CD14-positive monocyte (primary cell): ENCODE results near the gene ARSB. TPM values are rescaled to one million over a fixed set of nuclear protein-coding genes. Genes with fewer than 3 reads are reported as not detected.

Source experiments
- DNase-seq, 3 donors: peaks; one replicate each; pipeline ENCODE4 v3.0.0-alpha.2; 2011 to 2022
- H2AFZ ChIP-seq: 2 replicates; pipeline ENCODE4 v1.6.0; 2012; ENCODE audit warnings: mild to moderate bottlenecking, low read depth, low read length, inconsistent platforms; ENCODE audit not compliant: insufficient read depth, poor library complexity, severe bottlenecking
- H3K27ac ChIP-seq, 2 donors: 1 replicate in 1 of 2; 2 replicates in 1 of 2; pipeline ENCODE4 v1.5.1; 2012 to 2013; ENCODE audit warnings: low read length in 2 of 2, control low read depth in 1 of 2, inconsistent platforms in 1 of 2, low read depth in 1 of 2, mild to moderate bottlenecking in 1 of 2
- H3K27me3 ChIP-seq, 2 donors: one replicate each; pipeline versions ENCODE4 v1.6.0 to v1.6.1; 2011 to 2013; ENCODE audit warnings: low read length in 2 of 2; ENCODE audit not compliant: control insufficient read depth in 2 of 2, insufficient read depth in 2 of 2
- H3K36me3 ChIP-seq, 2 donors: replicated peaks in 1 of 2; 1 replicate in 1 of 2; 2 replicates in 1 of 2; pipeline versions ENCODE4 v1.5.1 to v1.6.1; 2012 to 2013; ENCODE audit warnings: low read length in 2 of 2, control low read depth in 1 of 2, inconsistent platforms in 1 of 2, mild to moderate bottlenecking in 1 of 2; ENCODE audit not compliant: insufficient read depth in 2 of 2, control insufficient read depth in 1 of 2
- H3K4me1 ChIP-seq, 2 donors: 1 replicate in 1 of 2; 2 replicates in 1 of 2; pipeline versions ENCODE4 v1.5.1 to v1.6.1; 2012 to 2013; ENCODE audit warnings: low read length in 2 of 2, control low read depth in 1 of 2, inconsistent platforms in 1 of 2, mild to moderate bottlenecking in 1 of 2, moderate library complexity in 1 of 2; ENCODE audit not compliant: insufficient read depth in 2 of 2, control insufficient read depth in 1 of 2
- H3K4me2 ChIP-seq: replicated peaks from 2 replicates; pipeline ENCODE3; 2012; ENCODE audit warnings: low read length, moderate library complexity, mild to moderate bottlenecking; ENCODE audit not compliant: poor library complexity, severe bottlenecking; ENCODE audit errors: extremely low read depth
- H3K4me3 ChIP-seq, 3 experiments: fragments of 200-600 bp in 1 of 3; sonication (generic) in 1 of 3; replicated peaks in 1 of 3; 1 replicate in 2 of 3; 2 replicates in 1 of 3; pipeline ENCODE4 v1.5.1; 2011 to 2013; ENCODE audit warnings: low read length in 3 of 3, mild to moderate bottlenecking in 3 of 3, control low read depth in 2 of 3, low read depth in 2 of 3, inconsistent platforms in 1 of 3, moderate library complexity in 1 of 3
- H3K79me2 ChIP-seq: 2 replicates; pipeline ENCODE4 v1.6.0; 2012; ENCODE audit warnings: mild to moderate bottlenecking, control low read depth, inconsistent platforms, low read length, moderate library complexity; ENCODE audit not compliant: insufficient read depth
- H3K9ac ChIP-seq: 2 replicates; pipeline ENCODE4 v1.6.0; 2017; ENCODE audit warnings: low read length, mild to moderate bottlenecking; ENCODE audit not compliant: insufficient read depth, poor library complexity, severe bottlenecking
- H3K9me3 ChIP-seq, 2 donors: replicated peaks in 1 of 2; 1 replicate in 1 of 2; 2 replicates in 1 of 2; pipeline versions ENCODE4 v1.5.1 to v1.6.1; 2012 to 2013; ENCODE audit warnings: low read length in 2 of 2, control low read depth in 1 of 2; ENCODE audit not compliant: control insufficient read depth in 1 of 2, insufficient read depth in 1 of 2
- H4K20me1 ChIP-seq: 2 replicates; pipeline ENCODE4 v1.6.0; 2012; ENCODE audit warnings: mild to moderate bottlenecking, low read length, control low read depth, moderate library complexity; ENCODE audit not compliant: insufficient read depth
- H3K27ac Mint-ChIP-seq, 7 donors: one replicate each; pipeline ENCODE4 v1.8.0; 2020; ENCODE audit warnings: mild to moderate bottlenecking in 7 of 7, mixed read lengths in 7 of 7, moderate library complexity in 6 of 7, inconsistent platforms in 2 of 7
- H3K27me3 Mint-ChIP-seq, 3 donors: one replicate each; pipeline ENCODE4 v1.8.0; 2021 to 2022; ENCODE audit warnings: low read depth in 3 of 3, mild to moderate bottlenecking in 3 of 3, mixed read lengths in 3 of 3, moderate library complexity in 3 of 3, inconsistent platforms in 1 of 3
- H3K36me3 Mint-ChIP-seq, 2 donors: one replicate each; pipeline ENCODE4 v1.8.0; 2020; ENCODE audit warnings: mixed read lengths in 2 of 2, inconsistent platforms in 1 of 2, mild to moderate bottlenecking in 1 of 2
- H3K4me1 Mint-ChIP-seq: one replicate; pipeline ENCODE4 v1.8.0; 2020; ENCODE audit warnings: mild to moderate bottlenecking, mixed read lengths
- H3K4me3 Mint-ChIP-seq, 2 donors: one replicate each; pipeline ENCODE4 v1.8.0; 2020; ENCODE audit warnings: mild to moderate bottlenecking in 2 of 2, mixed read lengths in 2 of 2, moderate library complexity in 1 of 2
- H3K9me3 Mint-ChIP-seq, 7 donors: one replicate each; pipeline ENCODE4 v1.8.0; 2020 to 2022; ENCODE audit warnings: mixed read lengths in 7 of 7, mild to moderate bottlenecking in 6 of 7, moderate library complexity in 6 of 7, inconsistent platforms in 2 of 7
- CTCF ChIP-seq: fragments of 200-600 bp; IDR thresholded peaks from one replicate; pipeline ENCODE4 v1.8.0; 2022; ENCODE audit warnings: antibody characterized with exemption, mild to moderate bottlenecking
- WGBS: methylation state at CpG from one replicate; pipeline ENCODE4 v1.1.5; 2013; ENCODE audit warnings: missing lambda C conversion rate; ENCODE audit not compliant: insufficient coverage; 5-methylcytosine and 5-hydroxymethylcytosine counted together
- intact Hi-C, 2 donors: fragments of 100-400 bp; cut with micrococcal nuclease; formaldehyde crosslinking; loops; one replicate each; pipeline versions ENCODE4 v1.15.0 to v1.15.1; 2023
- polyA plus RNA-seq, 3 donors: library from polyadenylated mRNA; depleted of rRNA in 1 of 3; unstranded in 2 of 3; stranded (reverse) in 1 of 3; fragments of 300-500 nt in 2 of 3; fragments of >200 nt in 1 of 3; fragmentation: Illumina TruSeq in 2 of 3; gene quantifications; 1 replicate in 2 of 3; 2 replicates in 1 of 3; pipeline ENCODE4 v1.2.3, GENCODE V29; 2012 to 2021

Gene ARSB
- polyA plus RNA-seq, 3 donors = 18.0 to 28.7 (median 18.1) TPM

GRCh38 chr5:78989080-78989479, 4.0 kb upstream of the ARSB start:
- no peak for TF ChIP-seq CTCF
- Mint-ChIP-seq H3K27ac (peak overlapping the region in 1 of 7 donors; percentile 55), H3K4me1 (peaks cover 11% of the 10 kb centered on the region), H3K9me3 (peaks cover 0 to 2% (median 0%) of the 10 kb centered on the region in 7 donors), H3K27me3 (peaks cover 0 to 5% (median 3%) of the 10 kb centered on the region in 3 donors), H3K4me3 (no peak overlapping the region), H3K36me3 (no peaks in the 10 kb centered on the region)
- Histone ChIP-seq H3K9ac (no peak overlapping the region), H3K27me3 (no peaks in the 10 kb centered on the region), H3K9me3 (no peaks in the 10 kb centered on the region), H3K4me1 (peaks cover 12 to 15% of the 10 kb centered on the region in 2 donors), H3K27ac (no peak overlapping the region), H4K20me1 (no peaks in the 10 kb centered on the region), H3K79me2 (peaks cover 5% of the 10 kb centered on the region), H3K36me3 (no peaks in the 10 kb centered on the region), H2AFZ (no peak overlapping the region), H3K4me3 (no peak overlapping the region), H3K4me2 (no peak overlapping the region)
- 92% methylated on average over 4 of the region's 12 CpGs for WGBS
- no peak for DNase-seq
- intact Hi-C loops = no loop called here

GRCh38 chr5:78985725-78986223, 664 bp upstream of the ARSB start:
- WGBS = 20% methylated on average over 1 of the region's 11 CpGs
- peak; percentile 42 to 57 (median 48) for DNase-seq
- peak overlapping the region; percentile 78 to 90 (median 86) for H3K27ac Mint-ChIP-seq

More at GRCh38 chr5:78985725-78986223, 664 bp upstream of the ARSB start:
- Mint-ChIP-seq H3K4me3 (peak overlapping the region; percentile 80 to 92), H3K27me3 (peaks cover 0 to 3% (median 2%) of the 10 kb centered on the region in 3 donors), H3K4me1 (peaks cover 35% of the 10 kb centered on the region), H3K9me3 (peaks cover 0 to 2% (median 0%) of the 10 kb centered on the region in 7 donors), H3K36me3 (no peaks in the 10 kb centered on the region)
- Histone ChIP-seq H3K79me2 (peaks cover 29% of the 10 kb centered on the region), H4K20me1 (peaks cover 10% of the 10 kb centered on the region), H3K4me1 (peaks cover 31 to 38% of the 10 kb centered on the region in 2 donors), H3K9ac (peak overlapping the region; percentile 95), H3K4me2 (peak overlapping the region; percentile 82), H3K4me3 (peak overlapping the region; percentile 71 to 89 (median 82)), H3K9me3 (no peaks in the 10 kb centered on the region), H3K27ac (peak overlapping the region; percentile 71 to 88), H3K27me3 (no peaks in the 10 kb centered on the region), H2AFZ (peak overlapping the region; percentile 86), H3K36me3 (no peaks in the 10 kb centered on the region)
- no peak for TF ChIP-seq CTCF
- intact Hi-C loops = no loop called here
